HepG2 (cell line): ENCODE results near the gene WDR37. TPM values are rescaled to one million over a fixed set of nuclear protein-coding genes. Genes with fewer than 3 reads are reported as not detected.

Experiments
- ATAC-seq: fragments of 200-7000 bp; cut with Tn5 transposase; 3 replicates; pipeline ENCODE4 v1.9.1; 2020; ENCODE audit warnings: mild to moderate bottlenecking, moderate library complexity
- BruUV-seq: library from RNA; stranded (reverse); fragments of 400-500 nt; replicated peaks from 2 replicates; lab custom pipeline; 2021; lab: Mats Ljungman, UMichigan
- CTCF ChIA-PET: fragments of 300-600 bp; formaldehyde crosslinking; extraction: SDS; loops from one replicate; lab custom pipeline; 2021; ENCODE audit warnings: low total read pairs, inconsistent platforms, low intra/inter-chr PET ratio; lab: Yijun Ruan, JAX
- POLR2A ChIA-PET: fragments of 350-600 bp; sonication (Branson Sonifier 250); formaldehyde crosslinking; loops from one replicate; lab custom pipeline; 2020; ENCODE audit warnings: antibody characterized with exemption, inconsistent platforms; lab: Yijun Ruan, JAX
- DNase-seq: peaks from one replicate; pipeline ENCODE4 v3.0.0-alpha.2; 2015; ENCODE audit warnings: low spot score
- FAIRE-seq: peaks from 3 replicates; lab custom pipeline; 2011; peaks lifted over from hg19 to GRCh38; lab: Jason Lieb, UNC
- H2AFZ ChIP-seq: one replicate; pipeline ENCODE4 v1.6.1; 2011; ENCODE audit warnings: low read length, inconsistent platforms
- H3K27ac ChIP-seq: fragments of 300-600 bp; 3 replicates; pipeline ENCODE4 v1.8.0; 2011; ENCODE audit warnings: mixed run types, mild to moderate bottlenecking, mixed read lengths, low read length, inconsistent platforms; ENCODE audit not compliant: insufficient read depth; ENCODE audit errors: extremely low read length
- H3K27me3 ChIP-seq, 2 experiments: fragments of 200-600 bp in 1 of 2; 2 replicates in 1 of 2; 3 replicates in 1 of 2; pipeline versions ENCODE4 v1.6.0 to v1.8.0; 2011; ENCODE audit warnings: low read length in 2 of 2, mild to moderate bottlenecking in 2 of 2, moderate library complexity in 2 of 2, inconsistent platforms in 1 of 2; ENCODE audit not compliant: insufficient read depth in 2 of 2, control insufficient read depth in 1 of 2
- H3K36me3 ChIP-seq, 2 experiments: fragments of 200-600 bp in 1 of 2; replicated peaks in 1 of 2; 2 replicates in 1 of 2; 3 replicates in 1 of 2; pipeline versions ENCODE4 v1.5.1 to v1.8.0; 2011; ENCODE audit warnings: low read length in 2 of 2, inconsistent platforms in 1 of 2; ENCODE audit not compliant: insufficient read depth in 2 of 2, control insufficient read depth in 1 of 2
- H3K4me1 ChIP-seq: 2 replicates; pipeline ENCODE4 v1.5.1; 2012; ENCODE audit warnings: low read length, inconsistent platforms; ENCODE audit not compliant: insufficient read depth
- H3K4me2 ChIP-seq: 2 replicates; pipeline ENCODE4 v1.6.0; 2011; ENCODE audit warnings: low read depth, low read length, inconsistent platforms
- H3K4me3 ChIP-seq, 3 experiments: fragments of 200-600 bp in 1 of 3; sonication (generic), shearing (Covaris generic) in 1 of 3; replicated peaks in 1 of 3; 2 replicates each; pipeline ENCODE4 v1.5.1; 2011 to 2016; ENCODE audit warnings: low read length in 3 of 3, inconsistent platforms in 2 of 3, low read depth in 2 of 3, mild to moderate bottlenecking in 2 of 3, control low read depth in 1 of 3, mixed read lengths in 1 of 3; ENCODE audit not compliant: insufficient read depth in 1 of 3
- H3K79me2 ChIP-seq: one replicate; pipeline ENCODE4 v1.6.1; 2011; ENCODE audit warnings: low read length, inconsistent platforms; ENCODE audit not compliant: insufficient read depth
- H3K9ac ChIP-seq: 2 replicates; pipeline ENCODE4 v1.6.0; 2011; ENCODE audit warnings: mild to moderate bottlenecking, low read depth, low read length, inconsistent platforms; ENCODE audit not compliant: insufficient read depth
- H3K9me3 ChIP-seq: 2 replicates; pipeline ENCODE4 v1.5.1; 2012; ENCODE audit warnings: mild to moderate bottlenecking, low read length
- H4K20me1 ChIP-seq: 2 replicates; pipeline ENCODE4 v1.6.0; 2011; ENCODE audit warnings: inconsistent platforms, mild to moderate bottlenecking, low read length, moderate library complexity; ENCODE audit not compliant: insufficient read depth
- CEBPZ ChIP-seq: IDR thresholded peaks from 2 replicates; pipeline ENCODE4 v1.6.1; 2012; ENCODE audit warnings: low read length, improper control_type of control experiment
- TOE1 ChIP-seq: sonication (generic); formaldehyde crosslinking; IDR thresholded peaks from 2 replicates; pipeline ENCODE4 v1.4.0; 2020; ENCODE audit warnings: mild to moderate bottlenecking, missing genetic modification reagents
- ZKSCAN1 ChIP-seq: fragments of 150-350 bp; IDR thresholded peaks from 2 replicates; pipeline ENCODE4 v1.6.1; 2014; ENCODE audit warnings: low read length
- ZNF207 ChIP-seq: fragments of 450-650 bp; IDR thresholded peaks from 2 replicates; pipeline ENCODE4 v1.6.1; 2016; ENCODE audit warnings: antibody characterized with exemption, borderline replicate concordance
- WGBS: methylation state at CpG from one replicate; pipeline ENCODE4 v1.1.6; 2017; ENCODE audit warnings: low lambda C conversion rate; 5-methylcytosine and 5-hydroxymethylcytosine counted together
- in situ Hi-C: cut with HindIII; loops from 2 replicates; pipeline ENCODE4 v1.10.0; 2017; ENCODE audit warnings: low pct_unique_long_range_greater_than_20kb; ENCODE audit not compliant: extremely low pct_ligation_motif_present
- intact Hi-C: fragments of 100-400 bp; cut with micrococcal nuclease; formaldehyde crosslinking; loops from one replicate; pipeline ENCODE4 v1.10.0; 2022; ENCODE audit not compliant: unreplicated experiment
- polyA plus RNA-seq, 8 experiments: library from polyadenylated mRNA; depleted of rRNA in 3 of 8; stranded (reverse) in 7 of 8; unstranded in 1 of 8; fragments of >200 nt; fragmentation: Illumina TruSeq in 4 of 8; extraction: Trizol in 4 of 8; gene quantifications; 2 replicates each; pipeline versions ENCODE4 v1.2.1 to v1.2.3, GENCODE V29; 2011 to 2016; ENCODE audit warnings: low read depth in 4 of 8, missing spikeins in 1 of 8, mixed read lengths in 1 of 8; ENCODE audit not compliant: insufficient read depth in 1 of 8
- total RNA-seq, 5 experiments: library from RNA; depleted of rRNA; stranded (reverse); fragments of >200 nt; fragmentation: Illumina TruSeq; extraction: Trizol; gene quantifications; 2 replicates each; pipeline ENCODE4 v1.2.3, GENCODE V29; 2016; ENCODE audit warnings: low read depth in 1 of 5

Gene WDR37
- total and polyA plus RNA-seq, 2 of the 13 experiments (the other 11 are each of a cell fraction or from before 2014, with no cell fraction given): 5.9 to 7.5 TPM

GRCh38 chr10:1153805-1154351 is 97.7 kb downstream of the WDR37 start:
- no peaks in the 10 kb centered on the region for H3K36me3 ChIP-seq
- WGBS: 15% methylated on average over 18 of the region's 20 CpGs
- no peaks in the 10 kb centered on the region for H3K9me3 ChIP-seq
- in situ Hi-C loops: no loop called here
- ChIA-PET CTCF (no interaction called here), POLR2A (no interaction called here)
- H3K4me3 ChIP-seq: no peak overlapping the region
- TF ChIP-seq ZNF207 (no peak), ZKSCAN1 (no peak), TOE1 (CRISPR knock-in tag) (no peak), CEBPZ (no peak)
- DNase-seq (no peak), ATAC-seq (no peak), FAIRE-seq (no peak)
- H2AFZ ChIP-seq: no peak overlapping the region
- intact Hi-C loops: no loop called here
- H3K27me3 ChIP-seq: peaks cover 5 to 69% of the 10 kb centered on the region in 2 experiments; a peak in 4 of 5 replicates
- H3K9ac ChIP-seq: no peak overlapping the region
- H3K4me1 ChIP-seq: no peaks in the 10 kb centered on the region
- no peaks in the 10 kb centered on the region for H3K79me2 ChIP-seq
- peaks cover 4% of the 10 kb centered on the region; the same call in 1 of the 2 replicates for H4K20me1 ChIP-seq
- H3K4me2 ChIP-seq: no peak overlapping the region
- no TSS peak for BruUV-seq
- no peak overlapping the region for H3K27ac ChIP-seq
